H9 (cell line): ENCODE measurements around the gene ACBD6. TPM values are rescaled to one million over a fixed set of nuclear protein-coding genes. Genes with fewer than 3 reads are reported as not detected.

Experiments used
- DNase-seq: peaks from one replicate; pipeline ENCODE4 v3.0.0-alpha.2; 2017
- H2AFZ ChIP-seq: one replicate; pipeline ENCODE4 v1.6.1; 2013; ENCODE audit warnings: mild to moderate bottlenecking, low read length, control low read depth, moderate library complexity
- H2AK5ac ChIP-seq: 2 replicates; pipeline ENCODE4 v1.6.1; 2013; ENCODE audit warnings: low read length, control low read depth, mixed read lengths; ENCODE audit not compliant: insufficient read length
- H2BK120ac ChIP-seq: one replicate; pipeline ENCODE4 v1.6.1; 2013; ENCODE audit warnings: low read depth, mild to moderate bottlenecking, low read length, control low read depth, inconsistent platforms; ENCODE audit not compliant: poor library complexity, severe bottlenecking
- H2BK12ac ChIP-seq: 2 replicates; pipeline ENCODE4 v1.6.1; 2013; ENCODE audit warnings: low read length, control low read depth, mixed read lengths, low read depth; ENCODE audit not compliant: insufficient read length
- H2BK15ac ChIP-seq: 2 replicates; pipeline ENCODE4 v1.6.1; 2013; ENCODE audit warnings: low read depth, low read length, control low read depth
- H2BK20ac ChIP-seq: one replicate; pipeline ENCODE4 v1.6.1; 2013; ENCODE audit warnings: low read depth, mild to moderate bottlenecking, low read length, control low read depth, inconsistent platforms; ENCODE audit not compliant: poor library complexity, severe bottlenecking
- H2BK5ac ChIP-seq: 2 replicates; pipeline ENCODE4 v1.6.1; 2013; ENCODE audit warnings: low read length, control low read depth, mixed read lengths; ENCODE audit not compliant: insufficient read length
- H3K14ac ChIP-seq: 2 replicates; pipeline ENCODE4 v1.6.1; 2013; ENCODE audit warnings: low read length, control low read depth; ENCODE audit not compliant: insufficient read depth
- H3K18ac ChIP-seq: 2 replicates; pipeline ENCODE4 v1.6.1; 2013; ENCODE audit warnings: low read depth, mild to moderate bottlenecking, mixed read lengths, low read length, control low read depth; ENCODE audit not compliant: insufficient read length
- H3K23ac ChIP-seq: 2 replicates; pipeline ENCODE4 v1.6.1; 2013; ENCODE audit warnings: low read length, control low read depth, mixed read lengths, low read depth; ENCODE audit not compliant: insufficient read length
- H3K23me2 ChIP-seq: 2 replicates; pipeline ENCODE4 v1.6.1; 2013; ENCODE audit warnings: low read depth, mild to moderate bottlenecking, mixed read lengths, low read length, control low read depth; ENCODE audit not compliant: insufficient read length, poor library complexity, severe bottlenecking
- H3K27ac ChIP-seq: 2 replicates; pipeline ENCODE4 v1.5.1; 2013; ENCODE audit warnings: low read length, control low read depth, mixed read lengths, low read depth; ENCODE audit not compliant: insufficient read length
- H3K27me3 ChIP-seq: 2 replicates; pipeline ENCODE4 v1.6.1; 2013; ENCODE audit warnings: low read length, control low read depth, inconsistent platforms; ENCODE audit not compliant: insufficient read depth
- H3K4ac ChIP-seq: 2 replicates; pipeline ENCODE4 v1.6.1; 2013; ENCODE audit warnings: low read depth, mild to moderate bottlenecking, control low read depth, inconsistent platforms, low read length, moderate library complexity
- H3K4me1 ChIP-seq: 2 replicates; pipeline ENCODE4 v1.6.1; 2013; ENCODE audit warnings: low read length, control low read depth, inconsistent platforms; ENCODE audit not compliant: insufficient read depth
- H3K4me2 ChIP-seq: 2 replicates; pipeline ENCODE4 v1.6.1; 2013; ENCODE audit warnings: low read length, control low read depth, mixed read lengths; ENCODE audit not compliant: insufficient read length, insufficient read depth
- H3K56ac ChIP-seq: 2 replicates; pipeline ENCODE4 v1.6.1; 2013; ENCODE audit warnings: low read depth, mild to moderate bottlenecking, mixed read lengths, low read length, control low read depth; ENCODE audit not compliant: insufficient read length
- H3K79me1 ChIP-seq: 2 replicates; pipeline ENCODE4 v1.6.1; 2013; ENCODE audit warnings: low read depth, mild to moderate bottlenecking, moderate library complexity, low read length, control low read depth, inconsistent platforms; ENCODE audit not compliant: insufficient read depth, poor library complexity, severe bottlenecking
- H3K79me2 ChIP-seq: 2 replicates; pipeline ENCODE4 v1.6.1; 2013; ENCODE audit warnings: low read length, control low read depth, inconsistent platforms; ENCODE audit not compliant: insufficient read depth
- H3K9ac ChIP-seq: 2 replicates; pipeline ENCODE4 v1.6.1; 2013; ENCODE audit warnings: low read length, control low read depth, mixed read lengths; ENCODE audit not compliant: insufficient read length; ENCODE audit errors: extremely low read depth
- H3K9me3 ChIP-seq: one replicate; pipeline ENCODE4 v1.6.1; 2013; ENCODE audit warnings: low read depth, low read length, inconsistent platforms; ENCODE audit not compliant: control insufficient read depth
- H3T11ph ChIP-seq: one replicate; pipeline ENCODE4 v1.6.1; 2013; ENCODE audit warnings: mild to moderate bottlenecking, low read length, control low read depth, inconsistent platforms
- H4K20me1 ChIP-seq: one replicate; pipeline ENCODE4 v1.6.1; 2013; ENCODE audit not compliant: control insufficient read depth, insufficient read length, insufficient read depth
- H4K5ac ChIP-seq: 2 replicates; pipeline ENCODE4 v1.6.1; 2013; ENCODE audit warnings: low read depth, mild to moderate bottlenecking, mixed read lengths, low read length, control low read depth; ENCODE audit not compliant: insufficient read length
- H4K8ac ChIP-seq: replicated peaks from 2 replicates; pipeline ENCODE4 v1.6.1; 2013; ENCODE audit warnings: low read length, control low read depth, mixed read lengths, low read depth; ENCODE audit not compliant: insufficient read length
- H4K91ac ChIP-seq: 2 replicates; pipeline ENCODE4 v1.6.1; 2013; ENCODE audit warnings: low read depth, mild to moderate bottlenecking, moderate library complexity, mixed read lengths, low read length, control low read depth; ENCODE audit not compliant: insufficient read length
- H3K27ac Mint-ChIP-seq, 3 experiments: 2 replicates in 2 of 3; 3 replicates in 1 of 3; pipeline ENCODE4 v1.8.0; 2020 to 2021; ENCODE audit warnings: mixed read lengths in 3 of 3, mild to moderate bottlenecking in 1 of 3, moderate library complexity in 1 of 3
- H3K27me3 Mint-ChIP-seq: 2 replicates; pipeline ENCODE4 v1.8.0; 2021; ENCODE audit warnings: low read depth, mild to moderate bottlenecking, moderate library complexity, mixed read lengths
- H3K36me3 Mint-ChIP-seq, 3 experiments: 2 replicates in 2 of 3; 3 replicates in 1 of 3; pipeline ENCODE4 v1.8.0; 2020 to 2021; ENCODE audit warnings: low read depth in 3 of 3, mixed read lengths in 3 of 3; ENCODE audit not compliant: insufficient read depth in 1 of 3
- H3K4me1 Mint-ChIP-seq, 2 experiments: 2 replicates each; pipeline ENCODE4 v1.8.0; 2020; ENCODE audit warnings: mixed read lengths in 2 of 2
- H3K4me3 Mint-ChIP-seq, 2 experiments: 2 replicates in 1 of 2; 3 replicates in 1 of 2; pipeline ENCODE4 v1.8.0; 2020 to 2021; ENCODE audit warnings: mild to moderate bottlenecking in 2 of 2, mixed read lengths in 2 of 2, moderate library complexity in 1 of 2
- H3K9me3 Mint-ChIP-seq, 2 experiments: 2 replicates in 1 of 2; 3 replicates in 1 of 2; pipeline ENCODE4 v1.8.0; 2020; ENCODE audit warnings: mild to moderate bottlenecking in 2 of 2, mixed read lengths in 2 of 2, moderate library complexity in 1 of 2
- CTCF ChIP-seq: fragments of 200-600 bp; sonication (generic); conservative IDR thresholded peaks from 3 replicates; pipeline ENCODE4 v1.8.0; 2021; ENCODE audit warnings: antibody characterized with exemption, mild to moderate bottlenecking
- WGBS: extraction: QIAGEN DNeasy Blood & Tissue Kit; methylation state at CpG from one replicate; pipeline ENCODE4 v1.1.7; 2013; ENCODE audit warnings: missing lambda C conversion rate, low lambda C conversion rate, mixed read lengths; ENCODE audit not compliant: insufficient read length; ENCODE audit errors: extremely low coverage; 5-methylcytosine and 5-hydroxymethylcytosine counted together
- total RNA-seq: library from RNA; stranded (reverse); gene quantifications from 2 replicates; pipeline ENCODE4 v1.2.1, GENCODE V29; 2021

The ACBD6 gene
- total RNA-seq, 1 experiment from 2014 or later = 51.4 TPM

DNA sequence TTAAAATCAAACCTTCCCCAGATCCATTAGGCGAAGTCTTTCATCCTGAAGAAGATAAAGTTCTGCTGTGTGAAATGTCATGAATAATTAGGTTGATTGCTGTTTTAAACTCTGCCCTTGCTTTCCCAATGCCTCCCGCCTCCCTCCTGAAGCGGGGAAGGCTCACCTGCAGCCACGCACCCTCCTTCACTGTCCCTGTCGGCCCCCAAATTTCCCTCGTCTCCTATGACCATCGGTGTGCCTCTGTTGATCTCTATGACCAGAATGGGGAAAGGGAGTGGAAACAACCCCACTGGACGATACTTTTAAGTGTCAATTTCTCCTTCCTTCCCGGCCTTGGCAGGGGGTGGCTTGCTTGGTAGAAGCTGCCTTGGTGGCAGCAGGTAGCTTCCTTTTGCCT, 237.2 kb downstream of the ACBD6 start:
- H3K23me2 ChIP-seq = no peaks in the 10 kb centered on the region
- Mint-ChIP-seq H3K4me1 (peaks cover 41 to 52% of the 10 kb centered on the region in 2 experiments), H3K36me3 (no peaks in the 10 kb centered on the region; a peak in 2 of 7 replicates), H3K27ac (peak overlapping the region in 2 of 3 experiments; percentile 6 to 73; a peak in 2 of 7 replicates), H3K9me3 (no peaks in the 10 kb centered on the region), H3K27me3 (peaks cover 12% of the 10 kb centered on the region), H3K4me3 (no peak overlapping the region; a peak in 1 of 5 replicates)
- H2AK5ac ChIP-seq = no peak overlapping the region
- H4K5ac ChIP-seq = no peak overlapping the region
- H3K9me3 ChIP-seq = no peaks in the 10 kb centered on the region
- no peak overlapping the region for H3K23ac ChIP-seq
- peak; percentile 8 for DNase-seq
- no peak overlapping the region for H3K18ac ChIP-seq
- no peak overlapping the region for H3K4ac ChIP-seq
- H4K91ac ChIP-seq = no peak overlapping the region
- no peak overlapping the region for H2BK15ac ChIP-seq
- no peaks in the 10 kb centered on the region; the same call in 1 of the 2 replicates for H3K27me3 ChIP-seq
- H3K14ac ChIP-seq = no peak overlapping the region
- H3K9ac ChIP-seq = no peak overlapping the region
- H3K79me1 ChIP-seq = no peaks in the 10 kb centered on the region
- H3K4me1 ChIP-seq = peaks cover 8% of the 10 kb centered on the region; the same call in 1 of the 2 replicates
- no peaks in the 10 kb centered on the region for H3K79me2 ChIP-seq
- H3K56ac ChIP-seq = no peak overlapping the region
- no peak overlapping the region for H3T11ph ChIP-seq
- H2BK20ac ChIP-seq = no peak overlapping the region
- no peak overlapping the region for H4K8ac ChIP-seq
- H2BK12ac ChIP-seq = no peak overlapping the region
- no peak overlapping the region for H2BK5ac ChIP-seq
- WGBS = no CpG with 5 or more reads among the region's 9 CpGs
- H3K4me2 ChIP-seq = no peak overlapping the region
- TF ChIP-seq CTCF = no peak
- no peak overlapping the region for H3K27ac ChIP-seq
- H2AFZ ChIP-seq = no peak overlapping the region
- H2BK120ac ChIP-seq = no peak overlapping the region
- no peaks in the 10 kb centered on the region for H4K20me1 ChIP-seq
